Measurements from ENCODE around the gene MIAT.

MIAT gene

DNA sequence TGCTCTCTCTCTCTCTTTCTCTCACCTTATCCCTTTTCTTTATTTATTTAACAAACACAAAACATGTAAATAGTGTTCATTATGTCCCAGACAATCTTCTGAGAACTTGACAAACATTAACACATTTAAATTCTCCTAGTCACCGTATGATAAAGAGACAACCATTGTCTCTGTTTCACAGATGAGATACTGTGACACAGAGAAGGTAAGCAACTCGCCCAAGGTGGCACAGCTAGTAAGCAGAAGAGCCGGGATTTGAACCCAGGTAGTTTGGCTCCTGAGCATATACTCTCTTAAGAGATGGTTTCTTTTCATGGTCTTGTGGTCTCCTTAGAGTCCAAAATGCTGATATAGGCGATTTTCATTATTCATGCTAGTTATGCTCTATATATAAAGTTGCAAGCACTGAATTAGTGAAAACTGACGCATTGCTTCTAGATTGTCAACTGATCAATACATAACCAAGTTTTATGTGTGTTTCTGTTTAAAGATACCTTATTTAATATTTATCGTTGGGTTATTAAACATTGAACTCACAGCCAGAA, 58.1 kb downstream of the MIAT start:
- TF ChIP-seq, protein P1, sequence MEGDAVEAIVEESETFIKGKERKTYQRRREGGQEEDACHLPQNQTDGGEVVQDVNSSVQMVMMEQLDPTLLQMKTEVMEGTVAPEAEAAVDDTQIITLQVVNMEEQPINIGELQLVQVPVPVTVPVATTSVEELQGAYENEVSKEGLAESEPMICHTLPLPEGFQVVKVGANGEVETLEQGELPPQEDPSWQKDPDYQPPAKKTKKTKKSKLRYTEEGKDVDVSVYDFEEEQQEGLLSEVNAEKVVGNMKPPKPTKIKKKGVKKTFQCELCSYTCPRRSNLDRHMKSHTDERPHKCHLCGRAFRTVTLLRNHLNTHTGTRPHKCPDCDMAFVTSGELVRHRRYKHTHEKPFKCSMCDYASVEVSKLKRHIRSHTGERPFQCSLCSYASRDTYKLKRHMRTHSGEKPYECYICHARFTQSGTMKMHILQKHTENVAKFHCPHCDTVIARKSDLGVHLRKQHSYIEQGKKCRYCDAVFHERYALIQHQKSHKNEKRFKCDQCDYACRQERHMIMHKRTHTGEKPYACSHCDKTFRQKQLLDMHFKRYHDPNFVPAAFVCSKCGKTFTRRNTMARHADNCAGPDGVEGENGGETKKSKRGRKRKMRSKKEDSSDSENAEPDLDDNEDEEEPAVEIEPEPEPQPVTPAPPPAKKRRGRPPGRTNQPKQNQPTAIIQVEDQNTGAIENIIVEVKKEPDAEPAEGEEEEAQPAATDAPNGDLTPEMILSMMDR (IDR thresholded peaks at IDR 0.05), result no peak
- H3K4me3 ChIP-seq (ENCODE audit: low read depth in 1 of 2, low read length in 1 of 2), result no peak overlapping the region
- peaks cover 32% of the 10 kb centered on the region for H3K36me3 ChIP-seq
- no peaks in the 10 kb centered on the region for H3K9me3 ChIP-seq
- no peak overlapping the region for H3K27ac ChIP-seq
- H3K27me3 ChIP-seq, result no peaks in the 10 kb centered on the region
- H3K4me1 ChIP-seq (ENCODE audit: control insufficient read depth in 1 of 2, insufficient read depth in 1 of 2, low read depth in 1 of 2, low read length in 1 of 2), result peaks cover 10 to 11% of the 10 kb centered on the region in 2 experiments

DNA sequence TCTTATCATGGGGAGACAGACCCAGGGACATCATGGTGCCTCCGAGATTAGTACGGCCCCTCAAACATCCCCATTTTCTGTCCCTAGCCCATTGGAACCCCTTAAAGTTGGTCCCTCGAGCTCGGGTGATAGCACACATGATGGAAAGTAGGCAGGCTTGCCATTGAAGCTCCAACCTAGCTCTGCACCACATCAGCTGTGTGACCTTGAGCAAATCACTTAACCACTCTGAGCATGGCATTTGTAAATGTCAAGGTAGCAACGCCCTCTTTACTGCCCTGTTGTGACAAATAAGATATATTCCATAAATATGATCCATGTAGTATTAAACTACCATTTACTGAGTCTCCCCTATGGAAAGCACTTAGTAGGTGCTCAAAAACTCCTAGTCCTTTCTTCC, 61.1 kb downstream of the MIAT start:
- TF ChIP-seq, protein P1 (IDR thresholded peaks at IDR 0.05), result no peak
- H3K27me3 ChIP-seq, result no peaks in the 10 kb centered on the region
- H3K27ac ChIP-seq, result no peak overlapping the region
- no peaks in the 10 kb centered on the region for H3K9me3 ChIP-seq
- no peaks in the 10 kb centered on the region for H3K4me1 ChIP-seq (ENCODE audit: control insufficient read depth in 1 of 2, insufficient read depth in 1 of 2, low read depth in 1 of 2, low read length in 1 of 2)
- H3K4me3 ChIP-seq (ENCODE audit: low read depth in 1 of 2, low read length in 1 of 2), result no peak overlapping the region
- peaks cover 53% of the 10 kb centered on the region for H3K36me3 ChIP-seq

DNA sequence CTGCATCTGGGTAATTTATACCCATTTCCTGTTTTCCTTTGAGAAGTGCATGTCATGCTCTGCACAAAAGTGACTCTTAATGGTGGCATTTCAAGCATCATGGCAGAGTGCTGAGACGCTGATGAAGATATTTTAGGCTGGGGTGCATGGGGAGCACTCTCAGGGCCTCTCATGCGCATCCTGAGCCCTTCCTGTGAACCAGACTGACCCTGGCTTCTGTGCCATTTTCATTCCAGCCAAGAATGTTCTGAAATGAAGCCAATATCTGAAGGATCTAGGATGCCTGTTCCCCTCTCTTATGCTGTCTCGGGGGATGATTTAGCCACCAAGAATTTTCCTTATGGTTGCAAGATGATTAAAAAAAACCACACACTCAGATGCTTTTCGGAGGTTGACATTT, 61.5 kb downstream of the MIAT start:
- H3K36me3 ChIP-seq, result peaks cover 57% of the 10 kb centered on the region
- TF ChIP-seq, protein P1 (IDR thresholded peaks at IDR 0.05), result no peak
- peaks cover 0 to 2% of the 10 kb centered on the region in 2 experiments for H3K4me1 ChIP-seq (ENCODE audit: control insufficient read depth in 1 of 2, insufficient read depth in 1 of 2, low read depth in 1 of 2, low read length in 1 of 2)
- H3K27ac ChIP-seq, result no peak overlapping the region
- H3K9me3 ChIP-seq, result no peaks in the 10 kb centered on the region
- no peaks in the 10 kb centered on the region for H3K27me3 ChIP-seq
- H3K4me3 ChIP-seq (ENCODE audit: low read depth in 1 of 2, low read length in 1 of 2), result no peak overlapping the region

DNA sequence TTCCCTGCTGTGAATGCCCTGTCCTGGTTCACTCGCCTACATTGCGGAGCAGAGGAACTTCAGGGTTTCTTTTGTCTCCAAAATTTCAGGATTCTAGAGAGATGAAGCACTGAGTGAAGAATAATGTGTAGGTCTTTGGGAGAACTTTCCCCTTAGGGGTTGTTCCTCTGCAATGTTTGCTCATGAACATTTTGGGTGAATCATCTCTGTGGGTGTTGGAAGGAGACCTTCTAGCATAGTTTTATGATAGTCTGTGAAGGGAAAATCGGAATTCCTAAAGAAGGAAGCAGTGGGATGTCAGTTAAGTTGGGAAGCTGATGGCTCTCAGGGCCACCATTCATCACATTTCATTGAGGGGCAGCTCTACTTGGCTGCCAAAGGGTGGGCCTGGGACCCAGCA, 64.8 kb downstream of the MIAT start:
- TF ChIP-seq, protein P1 (IDR thresholded peaks at IDR 0.05), result no peak
- Histone ChIP-seq H3K27me3 (no peaks in the 10 kb centered on the region), H3K9me3 (no peaks in the 10 kb centered on the region), H3K4me1 (ENCODE audit: control insufficient read depth in 1 of 2, insufficient read depth in 1 of 2, low read depth in 1 of 2, low read length in 1 of 2) (peaks cover 15 to 24% of the 10 kb centered on the region in 2 experiments), H3K36me3 (peaks cover 63% of the 10 kb centered on the region), H3K27ac (no peak overlapping the region), H3K4me3 (ENCODE audit: low read depth in 1 of 2, low read length in 1 of 2) (no peak overlapping the region)

DNA sequence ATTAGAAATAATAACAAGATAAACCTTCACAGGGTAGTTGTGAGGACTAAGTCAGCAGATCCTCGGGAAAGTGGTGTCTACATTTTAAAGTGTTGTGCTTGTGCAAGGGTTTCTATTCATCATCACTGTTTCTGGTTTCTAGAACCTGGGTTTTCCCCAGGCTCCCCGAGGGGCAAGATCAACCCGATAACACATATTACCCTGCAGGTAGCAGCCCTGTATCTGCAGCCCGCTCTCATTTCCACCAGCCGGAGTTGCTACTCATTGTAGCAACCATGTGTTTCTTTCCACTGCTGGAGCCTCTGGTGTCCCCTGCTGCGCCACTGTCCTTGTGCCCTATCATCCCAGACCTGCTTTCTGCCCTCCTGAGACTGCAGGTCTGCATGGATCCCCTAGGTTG, 67.0 kb downstream of the MIAT start:
- H3K9me3 ChIP-seq, result no peaks in the 10 kb centered on the region
- H3K4me3 ChIP-seq (ENCODE audit: low read depth in 1 of 2, low read length in 1 of 2), result no peak overlapping the region
- H3K36me3 ChIP-seq, result peaks cover 57% of the 10 kb centered on the region
- TF ChIP-seq, protein P1 (IDR thresholded peaks at IDR 0.05), result no peak
- H3K27me3 ChIP-seq, result no peaks in the 10 kb centered on the region
- H3K27ac ChIP-seq, result no peak overlapping the region
- H3K4me1 ChIP-seq (ENCODE audit: control insufficient read depth in 1 of 2, insufficient read depth in 1 of 2, low read depth in 1 of 2, low read length in 1 of 2), result peaks cover 15 to 24% of the 10 kb centered on the region in 2 experiments

All from neutrophil (primary cell).